Small intestine (tissue), 7 donors: Measurements from ENCODE around the gene DIO3. TPM values are rescaled to one million over a fixed set of nuclear protein-coding genes. Genes with fewer than 3 reads are reported as not detected.
"Not testable (repeated sequence)": the region's sequence is repeated elsewhere in the genome, so short reads cannot be mapped to it uniquely, and the experiment has no call there.

Source experiments
- DNase-seq, 2 donors: peaks; one replicate each; pipeline versions ENCODE4 v3.0.0 to v3.0.0-alpha.2; 2013
- FAIRE-seq: peaks from 2 replicates; lab custom pipeline; 2012; peaks lifted over from hg19 to GRCh38; lab: Jason Lieb, UNC
- H3K27ac ChIP-seq, 3 donors: one replicate each; pipeline ENCODE4 v1.5.1; 2013; ENCODE audit warnings: low read length in 2 of 3, mild to moderate bottlenecking in 2 of 3, control low read depth in 1 of 3, inconsistent platforms in 1 of 3, low read depth in 1 of 3, moderate library complexity in 1 of 3
- H3K27me3 ChIP-seq, 3 donors: one replicate each; pipeline ENCODE4 v1.6.1; 2013; ENCODE audit warnings: low read length in 3 of 3, inconsistent platforms in 1 of 3; ENCODE audit not compliant: control insufficient read depth in 3 of 3, insufficient read depth in 3 of 3
- H3K36me3 ChIP-seq, 3 donors: one replicate each; pipeline ENCODE4 v1.6.1; 2013; ENCODE audit warnings: low read length in 3 of 3, inconsistent platforms in 1 of 3, low read depth in 1 of 3, mild to moderate bottlenecking in 1 of 3, moderate library complexity in 1 of 3; ENCODE audit not compliant: control insufficient read depth in 3 of 3, insufficient read depth in 2 of 3
- H3K4me1 ChIP-seq, 3 donors: one replicate each; pipeline ENCODE4 v1.6.1; 2013; ENCODE audit warnings: low read length in 2 of 3, inconsistent platforms in 1 of 3, low read depth in 1 of 3, mild to moderate bottlenecking in 1 of 3, moderate library complexity in 1 of 3; ENCODE audit not compliant: control insufficient read depth in 3 of 3, insufficient read depth in 2 of 3
- H3K4me3 ChIP-seq, 3 donors: one replicate each; pipeline ENCODE4 v1.5.1; 2013; ENCODE audit warnings: low read length in 3 of 3, control low read depth in 1 of 3, inconsistent platforms in 1 of 3, low read depth in 1 of 3, mild to moderate bottlenecking in 1 of 3, moderate library complexity in 1 of 3
- H3K9me3 ChIP-seq, 2 donors: one replicate each; pipeline ENCODE4 v1.6.1; 2013; ENCODE audit warnings: low read depth in 1 of 2, low read length in 1 of 2; ENCODE audit not compliant: control insufficient read depth in 2 of 2, insufficient read depth in 1 of 2
- WGBS, 3 donors: extraction: QIAGEN DNeasy Blood & Tissue Kit; methylation state at CpG; one replicate each; pipeline ENCODE4 v1.1.7; 2013; 5-methylcytosine and 5-hydroxymethylcytosine counted together
- polyA plus RNA-seq, 4 donors: library from polyadenylated mRNA; stranded (reverse) in 3 of 4; unstranded in 1 of 4; fragments of 200-250 nt in 3 of 4; fragments of 120-200 nt in 1 of 4; gene quantifications; one replicate each; pipeline versions ENCODE4 v1.2.1 to v1.2.3, GENCODE V29; 2013
- donor health status: healthy with polysubstance abuse.
- donor health status: control.
- donor health status: control.
- donor health status: Bipolar disorder and iron deficiency.
- donor health status: healthy.

Gene DIO3
- polyA plus RNA-seq, 4 donors = 2.0 to 16.6 TPM; not detected in 2

- H3K4me3 ChIP-seq = no peak overlapping the region
- peaks cover 1 to 7% (median 2%) of the 10 kb centered on the region in 3 donors for H3K27me3 ChIP-seq
- DNase-seq (peak; percentile 5 to 53), FAIRE-seq (no peak)
- 29 to 67% (median 36%) methylated on average over 9 of the region's 9 CpGs for WGBS, 3 donors
- H3K36me3 ChIP-seq = peaks cover 0 to 23% (median 0%) of the 10 kb centered on the region in 3 donors
- no peak overlapping the region for H3K27ac ChIP-seq
- no peaks in the 10 kb centered on the region for H3K9me3 ChIP-seq
- peaks cover 0 to 32% (median 0%) of the 10 kb centered on the region in 3 donors for H3K4me1 ChIP-seq
These were observed 8.5 kb upstream of the DIO3 start for GRCh38 chr14:101552786-101553231.

GRCh38 chr14:101553393-101553792 is 7.9 kb upstream of the DIO3 start:
- no peak overlapping the region for H3K27ac ChIP-seq
- FAIRE-seq (no peak), DNase-seq (no peak)
- H3K4me3 ChIP-seq = no peak overlapping the region
- H3K9me3 ChIP-seq = no peaks in the 10 kb centered on the region
- peaks cover 0 to 28% (median 0%) of the 10 kb centered on the region in 3 donors for H3K36me3 ChIP-seq
- 58 to 73% (median 61%) methylated on average over 1 of the region's 1 CpG for WGBS, 3 donors
- H3K27me3 ChIP-seq = peaks cover 2 to 11% (median 3%) of the 10 kb centered on the region in 3 donors
- peaks cover 0 to 32% (median 0%) of the 10 kb centered on the region in 3 donors for H3K4me1 ChIP-seq

- WGBS, 3 donors = 63 to 88% (median 68%) methylated on average over 6 of the region's 6 CpGs
- DNase-seq (no peak), FAIRE-seq (no peak)
- H3K36me3 ChIP-seq = peaks cover 0 to 32% (median 0%) of the 10 kb centered on the region in 3 donors
- no peak overlapping the region for H3K4me3 ChIP-seq
- H3K27ac ChIP-seq = no peak overlapping the region
- peaks cover 0 to 32% (median 0%) of the 10 kb centered on the region in 3 donors for H3K4me1 ChIP-seq
- no peaks in the 10 kb centered on the region for H3K9me3 ChIP-seq
- H3K27me3 ChIP-seq = peaks cover 3 to 11% (median 4%) of the 10 kb centered on the region in 3 donors
These were observed 7.4 kb upstream of the DIO3 start for GRCh38 chr14:101553931-101554330.

- DNase-seq (peak; percentile 56 to 87), FAIRE-seq (no peak)
- no peak overlapping the region for H3K4me3 ChIP-seq
- peaks cover 6 to 22% (median 13%) of the 10 kb centered on the region in 3 donors for H3K27me3 ChIP-seq
- H3K9me3 ChIP-seq = no peaks in the 10 kb centered on the region
- WGBS, 3 donors = 26 to 55% (median 40%) methylated on average over 20 of the region's 20 CpGs
- H3K4me1 ChIP-seq = peaks cover 0 to 32% (median 0%) of the 10 kb centered on the region in 3 donors
- H3K27ac ChIP-seq = peak overlapping the region in 1 of 3 donors; percentile 22
- H3K36me3 ChIP-seq = peaks cover 0 to 35% (median 0%) of the 10 kb centered on the region in 3 donors
These were observed 6.2 kb upstream of the DIO3 start for GRCh38 chr14:101554991-101555668.

- WGBS, 3 donors = 52 to 75% (median 54%) methylated on average over 5 of the region's 5 CpGs
- FAIRE-seq, DNase-seq: not testable (repeated sequence)
These were observed 5.6 kb upstream of the DIO3 start for GRCh38 chr14:101555669-101556043.

GRCh38 chr14:101556131-101556530 is 5.2 kb upstream of the DIO3 start:
- DNase-seq (no peak), FAIRE-seq (no peak)
- Histone ChIP-seq H3K9me3 (no peaks in the 10 kb centered on the region), H3K27ac (no peak overlapping the region), H3K27me3 (peaks cover 13 to 23% (median 14%) of the 10 kb centered on the region in 3 donors), H3K4me3 (no peak overlapping the region), H3K4me1 (peaks cover 0 to 32% (median 0%) of the 10 kb centered on the region in 3 donors), H3K36me3 (peaks cover 0 to 35% (median 0%) of the 10 kb centered on the region in 3 donors)
- WGBS, 3 donors = 73 to 87% (median 74%) methylated on average over 10 of the region's 10 CpGs

More at GRCh38 chr14:101555669-101556043, 5.6 kb upstream of the DIO3 start:
- not testable (repeated sequence) for H3K27ac ChIP-seq, H3K9me3 ChIP-seq, H3K4me3 ChIP-seq
- peaks cover 0 to 35% (median 0%) of the 10 kb centered on the region in 3 donors for H3K36me3 ChIP-seq
- peaks cover 11 to 22% (median 13%) of the 10 kb centered on the region in 3 donors for H3K27me3 ChIP-seq
- H3K4me1 ChIP-seq = peaks cover 0 to 32% (median 0%) of the 10 kb centered on the region in 3 donors

GRCh38 chr14:101556566-101557320 is 4.6 kb upstream of the DIO3 start:
- peaks cover 17 to 29% (median 19%) of the 10 kb centered on the region in 3 donors for H3K27me3 ChIP-seq
- 49 to 81% (median 53%) methylated on average over 13 of the region's 13 CpGs for WGBS, 3 donors
- FAIRE-seq (no peak), DNase-seq (no peak)
- H3K9me3 ChIP-seq = peaks cover 0 to 6% of the 10 kb centered on the region in 2 donors
- H3K36me3 ChIP-seq = peaks cover 0 to 34% (median 0%) of the 10 kb centered on the region in 3 donors
- peaks cover 0 to 27% (median 0%) of the 10 kb centered on the region in 3 donors for H3K4me1 ChIP-seq
- H3K4me3 ChIP-seq = no peak overlapping the region
- H3K27ac ChIP-seq = no peak overlapping the region

- Histone ChIP-seq H3K27me3 (peaks cover 20 to 34% (median 25%) of the 10 kb centered on the region in 3 donors), H3K4me3 (no peak overlapping the region), H3K4me1 (peaks cover 0 to 21% (median 0%) of the 10 kb centered on the region in 3 donors), H3K36me3 (peaks cover 0 to 33% (median 0%) of the 10 kb centered on the region in 3 donors), H3K27ac (no peak overlapping the region), H3K9me3 (peaks cover 0 to 11% of the 10 kb centered on the region in 2 donors)
- FAIRE-seq = no peak
- WGBS, 3 donors = 80 to 88% (median 81%) methylated on average over 6 to 7 of the region's 7 CpGs
- no peak for DNase-seq
These were observed 4.0 kb upstream of the DIO3 start for GRCh38 chr14:101557321-101557695.
